Measurements from ENCODE around the gene TGFB1I1.
"Not testable (repeated sequence)": the region's sequence is repeated elsewhere in the genome, so short reads cannot be mapped to it uniquely, and the experiment has no call there.

The TGFB1I1 gene

DNA sequence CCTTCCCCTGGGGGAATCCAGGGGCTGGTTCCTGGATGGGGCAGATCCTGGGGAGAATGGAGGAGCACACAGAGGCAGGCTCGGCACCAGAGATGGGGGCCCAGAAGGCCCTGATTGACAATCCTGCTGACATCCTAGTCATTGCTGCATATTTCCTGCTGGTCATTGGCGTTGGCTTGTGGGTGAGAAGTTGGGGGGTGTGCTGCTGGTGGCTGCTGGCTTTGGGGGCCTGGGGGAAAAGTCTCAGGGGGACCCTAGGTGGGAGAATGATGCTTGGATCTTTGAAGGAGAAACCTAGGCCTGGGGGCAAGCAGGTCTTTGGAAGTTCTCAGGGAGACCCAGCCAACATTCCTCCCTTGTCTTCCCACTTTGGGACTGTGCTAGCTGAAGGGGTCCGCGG is 11.1 kb downstream of the TGFB1I1 start, which contains the start of gene SLC5A2:
Gene SLC5A2, plus strand, starts transcription at position 43 of the 400 bp plus-strand sequence. Its CDS starts 14 bp downstream, at position 57.
- peaks cover 0 to 17% of the 10 kb centered on the region in 2 donors for H3K4me1 ChIP-seq (ENCODE audit: control insufficient read depth in 1 of 2, insufficient read depth in 2 of 2, low read length in 2 of 2)
- H3K9me3 ChIP-seq (ENCODE audit: control insufficient read depth in 1 of 2, low read length in 2 of 2): no peaks in the 10 kb centered on the region
- H3K4me3 ChIP-seq (ENCODE audit: low read depth in 1 of 2, low read length in 2 of 2): no peak within 1 kb of the TSS
- no peak within 1 kb of the TSS for H3K27ac ChIP-seq (ENCODE audit: low read length)
- H3K36me3 ChIP-seq (ENCODE audit: control insufficient read depth in 1 of 2, insufficient read depth in 2 of 2, low read length in 2 of 2): peaks cover 0 to 2% of the 10 kb centered on the region in 2 donors
- H3K27me3 ChIP-seq (ENCODE audit: low read depth, low read length): peaks cover 6% of the 10 kb centered on the region

DNA sequence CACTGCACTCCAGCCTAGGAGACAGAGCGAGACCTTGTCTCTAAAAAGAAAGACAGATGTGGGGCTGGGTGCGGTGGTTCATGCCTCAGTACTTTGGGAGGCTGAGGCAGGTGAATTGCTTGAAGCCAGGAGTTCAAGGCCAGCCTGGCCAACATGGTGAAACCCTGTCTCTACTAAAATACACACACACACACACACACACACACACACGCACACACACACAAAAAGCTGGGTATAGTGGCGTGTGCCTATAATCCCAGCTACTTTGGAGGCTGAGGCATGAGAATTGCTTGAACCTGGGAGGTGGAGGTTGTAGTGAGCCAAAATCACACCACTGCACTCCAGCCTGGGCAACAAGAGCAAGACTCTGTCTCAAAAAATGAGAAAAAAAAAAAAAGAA is 12.1 kb downstream of the TGFB1I1 start:
- H3K27me3 ChIP-seq (ENCODE audit: low read depth, low read length); H3K36me3 ChIP-seq (ENCODE audit: control insufficient read depth in 1 of 2, insufficient read depth in 2 of 2, low read length in 2 of 2); H3K27ac ChIP-seq (ENCODE audit: low read length); H3K4me3 ChIP-seq (ENCODE audit: low read depth in 1 of 2, low read length in 2 of 2); H3K9me3 ChIP-seq (ENCODE audit: control insufficient read depth in 1 of 2, low read length in 2 of 2): not testable (repeated sequence)
- peaks cover 0 to 24% of the 10 kb centered on the region in 2 donors for H3K4me1 ChIP-seq (ENCODE audit: control insufficient read depth in 1 of 2, insufficient read depth in 2 of 2, low read length in 2 of 2)

DNA sequence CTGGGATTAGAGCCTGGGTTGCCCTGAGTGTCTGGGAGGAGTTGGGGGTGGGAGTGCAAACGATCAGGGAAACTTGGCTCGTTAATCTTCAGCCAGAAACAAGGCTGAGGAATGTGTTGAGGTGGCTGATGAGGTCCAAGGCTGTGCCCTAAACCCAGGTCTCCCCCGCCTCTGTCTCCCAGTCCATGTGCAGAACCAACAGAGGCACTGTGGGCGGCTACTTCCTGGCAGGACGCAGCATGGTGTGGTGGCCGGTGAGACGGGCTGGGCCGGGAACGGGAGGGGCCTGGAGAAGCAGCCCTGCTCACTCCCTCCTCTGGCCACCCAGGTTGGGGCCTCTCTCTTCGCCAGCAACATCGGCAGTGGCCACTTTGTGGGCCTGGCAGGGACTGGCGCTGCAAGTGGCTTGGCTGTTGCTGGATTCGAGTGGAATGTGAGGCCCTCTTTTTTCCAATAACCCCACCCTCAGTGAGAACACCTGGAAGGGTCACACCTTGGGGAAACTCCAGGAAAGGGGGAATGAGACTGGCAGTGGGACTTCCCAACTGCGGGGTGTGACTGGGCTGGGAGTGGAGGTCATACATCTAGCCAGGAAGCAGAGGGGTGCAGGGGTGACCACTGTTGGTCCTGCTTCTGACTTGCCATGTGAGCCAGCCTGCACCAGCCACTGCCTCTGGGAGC is 12.7 kb downstream of the TGFB1I1 start:
- Histone ChIP-seq H3K4me1 (ENCODE audit: control insufficient read depth in 1 of 2, insufficient read depth in 2 of 2, low read length in 2 of 2) (peaks cover 0 to 24% of the 10 kb centered on the region in 2 donors), H3K9me3 (ENCODE audit: control insufficient read depth in 1 of 2, low read length in 2 of 2) (no peaks in the 10 kb centered on the region), H3K27me3 (ENCODE audit: low read depth, low read length) (peaks cover 6% of the 10 kb centered on the region), H3K27ac (ENCODE audit: low read length) (no peak overlapping the region), H3K4me3 (ENCODE audit: low read depth in 1 of 2, low read length in 2 of 2) (no peak overlapping the region), H3K36me3 (ENCODE audit: control insufficient read depth in 1 of 2, insufficient read depth in 2 of 2, low read length in 2 of 2) (no peaks in the 10 kb centered on the region)

DNA sequence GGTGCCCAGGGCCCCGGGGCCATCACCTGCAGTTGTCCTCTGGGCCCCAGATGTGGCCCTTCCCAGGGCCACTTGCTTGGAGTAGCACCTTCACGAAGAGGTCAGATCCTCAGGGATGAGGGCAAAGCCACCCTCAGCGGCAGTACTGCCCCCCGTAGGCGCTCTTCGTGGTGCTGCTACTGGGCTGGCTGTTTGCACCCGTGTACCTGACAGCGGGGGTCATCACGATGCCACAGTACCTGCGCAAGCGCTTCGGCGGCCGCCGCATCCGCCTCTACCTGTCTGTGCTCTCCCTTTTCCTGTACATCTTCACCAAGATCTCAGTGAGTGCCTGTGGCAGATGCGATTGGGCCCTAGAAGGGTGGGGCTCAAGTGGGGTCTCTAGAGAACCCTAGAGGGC is 13.6 kb downstream of the TGFB1I1 start:
- Histone ChIP-seq H3K36me3 (ENCODE audit: control insufficient read depth in 1 of 2, insufficient read depth in 2 of 2, low read length in 2 of 2) (peaks cover 0 to 5% of the 10 kb centered on the region in 2 donors), H3K4me3 (ENCODE audit: low read depth in 1 of 2, low read length in 2 of 2) (no peak overlapping the region), H3K27ac (ENCODE audit: low read length) (no peak overlapping the region), H3K27me3 (ENCODE audit: low read depth, low read length) (peaks cover 6% of the 10 kb centered on the region), H3K4me1 (ENCODE audit: control insufficient read depth in 1 of 2, insufficient read depth in 2 of 2, low read length in 2 of 2) (peaks cover 0 to 22% of the 10 kb centered on the region in 2 donors), H3K9me3 (ENCODE audit: control insufficient read depth in 1 of 2, low read length in 2 of 2) (no peaks in the 10 kb centered on the region)

DNA sequence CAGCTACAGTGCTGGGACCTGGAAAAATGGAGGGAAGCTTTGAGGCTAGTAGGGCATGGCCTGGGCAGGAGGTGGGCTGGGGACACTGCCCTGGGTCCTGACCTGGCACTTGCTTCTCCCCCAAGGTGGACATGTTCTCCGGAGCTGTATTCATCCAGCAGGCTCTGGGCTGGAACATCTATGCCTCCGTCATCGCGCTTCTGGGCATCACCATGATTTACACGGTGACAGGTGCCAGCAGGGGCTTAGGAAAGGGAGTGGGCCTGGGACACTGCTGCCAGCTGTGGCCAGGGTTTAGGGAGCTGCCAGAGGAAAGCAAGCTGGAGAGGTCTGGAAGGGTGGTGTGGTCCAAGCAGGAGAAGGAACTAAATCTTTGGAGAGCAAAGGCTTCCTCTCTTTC is 14.1 kb downstream of the TGFB1I1 start:
- no peak overlapping the region for H3K4me3 ChIP-seq (ENCODE audit: low read depth in 1 of 2, low read length in 2 of 2)
- peaks cover 0 to 10% of the 10 kb centered on the region in 2 donors for H3K36me3 ChIP-seq (ENCODE audit: control insufficient read depth in 1 of 2, insufficient read depth in 2 of 2, low read length in 2 of 2)
- H3K27ac ChIP-seq (ENCODE audit: low read length): no peak overlapping the region
- no peaks in the 10 kb centered on the region for H3K9me3 ChIP-seq (ENCODE audit: control insufficient read depth in 1 of 2, low read length in 2 of 2)
- H3K4me1 ChIP-seq (ENCODE audit: control insufficient read depth in 1 of 2, insufficient read depth in 2 of 2, low read length in 2 of 2): peaks cover 0 to 18% of the 10 kb centered on the region in 2 donors
- peaks cover 6% of the 10 kb centered on the region for H3K27me3 ChIP-seq (ENCODE audit: low read depth, low read length)

DNA sequence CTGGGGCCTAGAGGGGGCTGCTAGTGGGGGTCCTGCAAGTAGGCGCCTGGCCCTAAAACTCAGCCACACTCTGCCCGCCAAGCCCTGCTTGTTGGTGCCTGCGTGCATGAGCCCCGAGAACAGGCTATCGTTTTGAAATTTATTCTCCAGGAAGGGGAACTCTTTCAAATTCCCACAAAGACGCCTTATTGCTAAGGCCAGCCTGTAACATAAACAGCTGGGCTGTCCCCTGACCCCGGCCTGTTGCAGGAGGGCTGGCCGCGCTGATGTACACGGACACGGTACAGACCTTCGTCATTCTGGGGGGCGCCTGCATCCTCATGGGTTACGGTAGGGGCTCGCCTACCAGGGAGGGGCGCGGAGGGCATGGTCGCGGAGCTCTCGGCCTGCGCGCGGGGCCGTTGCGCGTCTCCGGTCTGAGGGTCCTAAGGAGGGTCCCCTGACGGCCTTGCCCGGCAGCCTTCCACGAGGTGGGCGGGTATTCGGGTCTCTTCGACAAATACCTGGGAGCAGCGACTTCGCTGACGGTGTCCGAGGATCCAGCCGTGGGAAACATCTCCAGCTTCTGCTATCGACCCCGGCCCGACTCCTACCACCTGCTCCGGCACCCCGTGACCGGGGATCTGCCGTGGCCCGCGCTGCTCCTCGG is 15.2 kb downstream of the TGFB1I1 start:
- no peak overlapping the region for H3K27ac ChIP-seq (ENCODE audit: low read length)
- peak overlapping the region; percentile 67 to 79 for H3K4me3 ChIP-seq (ENCODE audit: low read depth in 1 of 2, low read length in 2 of 2)

DNA sequence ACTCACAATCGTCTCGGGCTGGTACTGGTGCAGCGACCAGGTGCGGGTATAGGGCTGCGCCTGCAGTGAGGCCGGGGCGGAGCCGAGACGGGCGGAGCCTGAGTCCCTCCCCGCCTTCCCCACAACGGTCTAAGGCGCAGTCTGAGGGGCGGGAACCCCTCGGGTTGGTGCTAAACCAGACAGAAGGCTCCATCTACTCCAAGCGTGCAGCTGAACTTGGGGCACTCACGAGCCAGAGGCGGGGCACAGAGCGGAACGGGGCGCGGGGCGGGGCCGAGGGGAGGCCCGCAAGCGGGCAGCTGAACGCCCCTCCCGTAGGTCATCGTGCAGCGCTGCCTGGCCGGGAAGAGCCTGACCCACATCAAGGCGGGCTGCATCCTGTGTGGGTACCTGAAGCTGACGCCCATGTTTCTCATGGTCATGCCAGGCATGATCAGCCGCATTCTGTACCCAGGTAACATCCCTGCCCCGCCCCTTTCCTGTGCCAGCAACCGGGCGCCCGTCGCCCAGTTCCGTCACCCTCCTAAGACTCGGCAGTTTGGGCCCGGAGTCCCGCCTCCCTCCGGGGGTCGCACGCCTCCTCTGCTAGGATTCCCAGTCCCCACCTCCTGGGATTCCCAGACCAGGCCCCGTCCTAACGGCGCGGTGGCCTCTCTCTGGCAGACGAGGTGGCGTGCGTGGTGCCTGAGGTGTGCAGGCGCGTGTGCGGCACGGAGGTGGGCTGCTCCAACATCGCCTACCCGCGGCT is 15.9 kb downstream of the TGFB1I1 start:
- H3K36me3 ChIP-seq (ENCODE audit: control insufficient read depth in 1 of 2, insufficient read depth in 2 of 2, low read length in 2 of 2): peaks cover 12 to 26% of the 10 kb centered on the region in 2 donors
- H3K9me3 ChIP-seq (ENCODE audit: control insufficient read depth in 1 of 2, low read length in 2 of 2): no peaks in the 10 kb centered on the region
- H3K27me3 ChIP-seq (ENCODE audit: low read depth, low read length): peaks cover 6% of the 10 kb centered on the region
- peak overlapping the region; percentile 67 to 79 for H3K4me3 ChIP-seq (ENCODE audit: low read depth in 1 of 2, low read length in 2 of 2)
- H3K27ac ChIP-seq (ENCODE audit: low read length): no peak overlapping the region
- H3K4me1 ChIP-seq (ENCODE audit: control insufficient read depth in 1 of 2, insufficient read depth in 2 of 2, low read length in 2 of 2): peaks cover 0 to 18% of the 10 kb centered on the region in 2 donors

More for the DNA sequence above, 15.2 kb downstream of the TGFB1I1 start:
- Histone ChIP-seq H3K27me3 (ENCODE audit: low read depth, low read length) (peaks cover 6% of the 10 kb centered on the region), H3K36me3 (ENCODE audit: control insufficient read depth in 1 of 2, insufficient read depth in 2 of 2, low read length in 2 of 2) (peaks cover 6 to 19% of the 10 kb centered on the region in 2 donors), H3K4me1 (ENCODE audit: control insufficient read depth in 1 of 2, insufficient read depth in 2 of 2, low read length in 2 of 2) (peaks cover 0 to 18% of the 10 kb centered on the region in 2 donors), H3K9me3 (ENCODE audit: control insufficient read depth in 1 of 2, low read length in 2 of 2) (no peaks in the 10 kb centered on the region)

DNA sequence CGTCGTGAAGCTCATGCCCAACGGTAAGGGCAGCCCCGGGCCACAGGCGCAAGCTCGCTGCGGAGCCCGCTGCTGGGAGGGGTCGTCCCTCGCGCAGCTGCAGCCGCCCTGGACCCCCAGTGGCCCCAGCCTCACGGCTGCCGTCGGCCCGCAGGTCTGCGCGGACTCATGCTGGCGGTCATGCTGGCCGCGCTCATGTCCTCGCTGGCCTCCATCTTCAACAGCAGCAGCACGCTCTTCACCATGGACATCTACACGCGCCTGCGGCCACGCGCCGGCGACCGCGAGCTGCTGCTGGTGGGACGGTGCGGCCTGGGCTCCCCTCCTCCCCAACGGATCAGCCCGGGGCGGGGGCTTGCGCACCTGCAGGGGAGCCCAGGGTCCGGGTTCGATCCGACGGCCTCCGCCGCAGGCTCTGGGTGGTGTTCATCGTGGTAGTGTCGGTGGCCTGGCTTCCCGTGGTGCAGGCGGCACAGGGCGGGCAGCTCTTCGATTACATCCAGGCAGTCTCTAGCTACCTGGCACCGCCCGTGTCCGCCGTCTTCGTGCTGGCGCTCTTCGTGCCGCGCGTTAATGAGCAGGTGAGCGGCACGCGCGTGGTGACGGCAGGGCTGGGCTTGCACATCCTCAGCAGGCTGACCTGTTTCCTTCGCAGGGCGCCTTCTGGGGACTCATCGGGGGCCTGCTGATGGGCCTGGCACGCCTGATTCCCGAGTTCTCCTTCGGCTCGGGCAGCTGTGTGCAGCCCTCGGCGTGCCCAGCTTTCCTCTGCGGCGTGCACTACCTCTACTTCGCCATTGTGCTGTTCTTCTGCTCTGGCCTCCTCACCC is 16.7 kb downstream of the TGFB1I1 start:
- H3K4me3 ChIP-seq (ENCODE audit: low read depth in 1 of 2, low read length in 2 of 2): peak overlapping the region in 1 of 2 donors; percentile 79
- H3K36me3 ChIP-seq (ENCODE audit: control insufficient read depth in 1 of 2, insufficient read depth in 2 of 2, low read length in 2 of 2): peaks cover 18 to 34% of the 10 kb centered on the region in 2 donors
- no peak overlapping the region for H3K27ac ChIP-seq (ENCODE audit: low read length)
- peaks cover 0 to 18% of the 10 kb centered on the region in 2 donors for H3K4me1 ChIP-seq (ENCODE audit: control insufficient read depth in 1 of 2, insufficient read depth in 2 of 2, low read length in 2 of 2)
- H3K27me3 ChIP-seq (ENCODE audit: low read depth, low read length): peaks cover 6% of the 10 kb centered on the region
- no peaks in the 10 kb centered on the region for H3K9me3 ChIP-seq (ENCODE audit: control insufficient read depth in 1 of 2, low read length in 2 of 2)

DNA sequence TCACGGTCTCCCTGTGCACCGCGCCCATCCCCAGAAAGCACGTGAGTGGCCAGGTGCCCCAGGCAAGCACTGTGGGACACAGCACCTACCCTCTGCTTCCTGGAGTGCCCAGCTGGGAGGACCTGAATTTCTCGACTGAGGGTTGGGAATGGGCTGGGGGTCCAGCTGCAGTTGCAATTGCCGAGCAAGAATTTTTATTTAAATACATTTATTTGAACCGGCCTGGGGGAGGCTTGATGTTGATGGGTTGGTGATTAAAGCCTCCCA is 17.3 kb downstream of the TGFB1I1 start:
- no peaks in the 10 kb centered on the region for H3K9me3 ChIP-seq (ENCODE audit: control insufficient read depth in 1 of 2, low read length in 2 of 2)
- H3K27ac ChIP-seq (ENCODE audit: low read length): no peak overlapping the region
- H3K4me1 ChIP-seq (ENCODE audit: control insufficient read depth in 1 of 2, insufficient read depth in 2 of 2, low read length in 2 of 2): peaks cover 0 to 18% of the 10 kb centered on the region in 2 donors
- H3K4me3 ChIP-seq (ENCODE audit: low read depth in 1 of 2, low read length in 2 of 2): no peak overlapping the region
- peaks cover 18 to 39% of the 10 kb centered on the region in 2 donors for H3K36me3 ChIP-seq (ENCODE audit: control insufficient read depth in 1 of 2, insufficient read depth in 2 of 2, low read length in 2 of 2)
- peaks cover 6% of the 10 kb centered on the region for H3K27me3 ChIP-seq (ENCODE audit: low read depth, low read length)

DNA sequence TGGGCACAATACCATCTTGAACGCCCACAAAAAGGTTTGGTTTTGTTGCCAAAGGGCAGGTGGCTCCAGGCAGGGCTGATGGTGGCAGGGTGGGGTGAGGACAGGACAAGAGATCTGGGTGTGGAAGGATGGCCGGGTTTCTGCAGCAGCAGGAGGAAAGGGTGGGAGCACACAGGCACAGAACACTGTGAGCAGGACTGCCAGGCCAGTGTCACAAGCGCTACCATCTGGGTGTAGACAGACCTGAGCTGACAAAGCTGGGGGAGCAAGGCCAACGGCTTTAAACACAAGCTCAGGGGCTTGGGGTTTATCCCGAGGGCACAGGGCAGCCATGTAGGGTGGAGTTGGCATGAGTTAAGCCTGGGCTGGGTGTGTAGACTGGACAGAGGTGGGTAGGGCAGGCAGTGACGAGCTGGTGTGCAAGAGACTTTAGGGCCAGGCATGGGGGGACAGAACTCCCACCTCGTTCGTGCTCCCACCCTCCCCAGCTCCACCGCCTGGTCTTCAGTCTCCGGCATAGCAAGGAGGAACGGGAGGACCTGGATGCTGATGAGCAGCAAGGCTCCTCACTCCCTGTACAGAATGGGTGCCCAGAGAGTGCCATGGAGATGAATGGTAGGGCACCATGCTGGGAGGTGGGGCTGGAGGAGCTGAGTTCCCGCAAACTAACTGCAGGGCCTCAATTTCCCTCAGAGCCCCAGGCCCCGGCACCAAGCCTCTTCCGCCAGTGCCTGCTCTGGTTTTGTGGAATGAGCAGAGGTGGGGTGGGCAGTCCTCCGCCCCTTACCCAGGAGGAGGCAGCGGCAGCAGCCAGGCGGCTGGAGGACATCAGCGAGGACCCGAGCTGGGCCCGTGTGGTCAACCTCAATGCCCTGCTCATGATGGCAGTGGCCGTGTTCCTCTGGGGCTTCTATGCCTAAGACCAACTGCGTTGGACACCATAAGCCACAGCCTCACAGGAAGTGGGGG is 17.9 kb downstream of the TGFB1I1 start:
- Histone ChIP-seq H3K4me3 (ENCODE audit: low read depth in 1 of 2, low read length in 2 of 2) (no peak overlapping the region), H3K36me3 (ENCODE audit: control insufficient read depth in 1 of 2, insufficient read depth in 2 of 2, low read length in 2 of 2) (peaks cover 19 to 45% of the 10 kb centered on the region in 2 donors), H3K9me3 (ENCODE audit: control insufficient read depth in 1 of 2, low read length in 2 of 2) (no peaks in the 10 kb centered on the region), H3K27ac (ENCODE audit: low read length) (no peak overlapping the region), H3K4me1 (ENCODE audit: control insufficient read depth in 1 of 2, insufficient read depth in 2 of 2, low read length in 2 of 2) (peaks cover 0 to 18% of the 10 kb centered on the region in 2 donors), H3K27me3 (ENCODE audit: low read depth, low read length) (peaks cover 6% of the 10 kb centered on the region)
